GM18517 (cell line): ENCODE results near the gene EMILIN1.
"Not testable (repeated sequence)": the region's sequence is repeated elsewhere in the genome, so short reads cannot be mapped to it uniquely, and the experiment has no call there.

ENCODE experiments used
- ATAC-seq: cut with Tn5 transposase; IDR thresholded peaks from one replicate; pipeline ENCODE4 v1.9.1; 2021; ENCODE audit warnings: mild to moderate bottlenecking, moderate library complexity; ENCODE audit not compliant: unreplicated experiment

The EMILIN1 gene

GRCh38 chr2:27053776-27054175 lies 24.6 kb upstream of the EMILIN1 start:
- no peak for ATAC-seq

- ATAC-seq, result no peak
These were observed 23.7 kb upstream of the EMILIN1 start for GRCh38 chr2:27054721-27055120.

GRCh38 chr2:27057184-27057583 lies 21.2 kb upstream of the EMILIN1 start:
- ATAC-seq, result no peak

- ATAC-seq, result no peak
These were observed 20.2 kb upstream of the EMILIN1 start for GRCh38 chr2:27058210-27058609.

GRCh38 chr2:27059141-27059820 lies 19.1 kb upstream of the EMILIN1 start:
- no peak for ATAC-seq

GRCh38 chr2:27060323-27060722 lies 18.1 kb upstream of the EMILIN1 start:
- ATAC-seq, result no peak

- ATAC-seq, result no peak
These were observed 13.3 kb upstream of the EMILIN1 start for GRCh38 chr2:27065128-27065527.

- ATAC-seq, result no peak
These were observed 11.0 kb upstream of the EMILIN1 start for GRCh38 chr2:27067385-27067784.

GRCh38 chr2:27069436-27069835 lies 9.0 kb upstream of the EMILIN1 start:
- no peak for ATAC-seq

GRCh38 chr2:27069961-27070618 lies 8.3 kb upstream of the EMILIN1 start:
- no peak for ATAC-seq

- no peak for ATAC-seq
These were observed 7.7 kb upstream of the EMILIN1 start for GRCh38 chr2:27070653-27071276.

GRCh38 chr2:27071277-27071989 lies 7.0 kb upstream of the EMILIN1 start, which contains the start of gene OST4:
Gene OST4 (minus strand): TSS chr2:27071654.
- peak; percentile 79 for ATAC-seq

- peak; percentile 28 for ATAC-seq
These were observed 6.2 kb upstream of the EMILIN1 start for GRCh38 chr2:27071990-27072830.

- no peak for ATAC-seq
These were observed 5.5 kb upstream of the EMILIN1 start for GRCh38 chr2:27072920-27073319.

- no peak for ATAC-seq
These were observed 4.6 kb upstream of the EMILIN1 start for GRCh38 chr2:27073782-27074181.

GRCh38 chr2:27074738-27075565 lies 3.5 kb upstream of the EMILIN1 start:
- ATAC-seq, result no peak

- ATAC-seq, result not testable (repeated sequence)
These were observed 2.9 kb upstream of the EMILIN1 start for GRCh38 chr2:27075566-27075871.

- ATAC-seq, result no peak
These were observed 2.1 kb upstream of the EMILIN1 start for GRCh38 chr2:27076323-27076722.

GRCh38 chr2:27077231-27077630 lies 1.2 kb upstream of the EMILIN1 start:
- ATAC-seq, result no peak
